Activated CD4-positive, alpha-beta T cell treated with anti-CD3 and anti-CD28 coated beads, Interleukin-2, amount 10 ng/mL, durations not matched to agents 7 days and 5 days (primary cell): ENCODE measurements around the gene NR2F2. TPM values are rescaled to one million over a fixed set of nuclear protein-coding genes. Genes with fewer than 3 reads are reported as not detected.

Source experiments
- CTCF ChIA-PET: fragments of 350-600 bp; sonication (Branson Sonifier 250); formaldehyde crosslinking; loops from one replicate; lab custom pipeline; 2021; ENCODE audit warnings: antibody characterized with exemption; lab: Charles Lee
- POLR2A ChIA-PET: fragments of 350-600 bp; sonication (Branson Sonifier 250); formaldehyde crosslinking; loops from one replicate; lab custom pipeline; 2021; ENCODE audit warnings: antibody characterized with exemption; lab: Charles Lee
- DNase-seq: peaks from one replicate; pipeline ENCODE4 v3.0.0-alpha.2; 2020
- H3K27ac Mint-ChIP-seq: one replicate; pipeline ENCODE4 v1.8.0; 2021; ENCODE audit warnings: mild to moderate bottlenecking, moderate library complexity, mixed read lengths
- H3K27me3 Mint-ChIP-seq: one replicate; pipeline ENCODE4 v1.8.0; 2021; ENCODE audit warnings: mixed read lengths
- H3K36me3 Mint-ChIP-seq: one replicate; pipeline ENCODE4 v1.8.0; 2021; ENCODE audit warnings: low read depth, mixed read lengths
- H3K4me1 Mint-ChIP-seq: one replicate; pipeline ENCODE4 v1.8.0; 2021; ENCODE audit warnings: mixed read lengths
- H3K4me3 Mint-ChIP-seq: one replicate; pipeline ENCODE4 v1.8.0; 2021; ENCODE audit warnings: mild to moderate bottlenecking, moderate library complexity, mixed read lengths
- H3K9me3 Mint-ChIP-seq: one replicate; pipeline ENCODE4 v1.8.0; 2021; ENCODE audit warnings: mixed read lengths
- total RNA-seq, 2 experiments: library from RNA; stranded (reverse); gene quantifications; one replicate each; pipeline ENCODE4 v1.2.3, GENCODE V29; 2021

The NR2F2 gene
- total RNA-seq, 2 experiments from 2014 or later, result not detected

DNA sequence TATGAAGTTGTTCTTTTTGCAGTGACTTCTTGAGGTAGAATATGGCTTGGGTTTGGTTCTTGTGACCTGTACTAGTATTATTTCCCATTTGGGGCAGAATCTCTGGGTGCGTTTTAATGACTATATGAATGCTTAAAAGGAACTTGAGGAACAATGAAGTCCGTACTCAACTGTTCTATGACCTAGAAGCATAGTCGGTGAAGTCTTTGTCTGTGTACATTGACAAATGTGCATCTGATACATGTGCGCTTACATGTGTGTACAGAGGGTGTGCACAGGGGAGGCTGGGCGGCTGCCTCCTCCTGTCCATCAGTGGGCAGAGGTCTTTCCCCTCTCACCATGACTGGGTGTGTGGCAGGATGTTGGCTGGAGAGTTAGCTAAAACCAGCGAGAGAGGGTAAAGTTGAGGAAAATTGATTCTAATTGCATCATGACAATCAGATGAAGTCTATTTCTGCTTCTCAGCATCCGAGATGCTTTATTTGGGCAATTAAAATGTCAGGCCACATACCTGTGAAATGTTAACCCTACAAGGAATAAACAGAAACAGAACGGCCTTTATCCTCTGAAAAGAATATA is 1.0 kb upstream of the NR2F2 start:
- H3K4me3 Mint-ChIP-seq, result no peak overlapping the region
- H3K27me3 Mint-ChIP-seq, result peaks cover 83% of the 10 kb centered on the region
- peaks cover 7% of the 10 kb centered on the region for H3K4me1 Mint-ChIP-seq
- DNase-seq, result no peak
- H3K9me3 Mint-ChIP-seq, result no peaks in the 10 kb centered on the region
- H3K36me3 Mint-ChIP-seq, result peaks cover 5% of the 10 kb centered on the region
- ChIA-PET POLR2A (no interaction called here), CTCF (no interaction called here)
- no peak overlapping the region for H3K27ac Mint-ChIP-seq

GRCh38 chr15:96330064-96330449 is 443 bp upstream of the NR2F2 start:
- H3K27me3 Mint-ChIP-seq, result peaks cover 82% of the 10 kb centered on the region
- DNase-seq, result no peak
- POLR2A ChIA-PET, result no interaction called here
- no peak overlapping the region for H3K27ac Mint-ChIP-seq
- H3K4me1 Mint-ChIP-seq, result peaks cover 7% of the 10 kb centered on the region
- H3K36me3 Mint-ChIP-seq, result peaks cover 5% of the 10 kb centered on the region
- CTCF ChIA-PET, result interaction anchor here (0.5 kb wide), 1 partner anchor 1750 kb away, joined by 3 read pairs; no protein-coding TSS in a partner anchor
- H3K4me3 Mint-ChIP-seq, result peak overlapping the region; percentile 47
- no peaks in the 10 kb centered on the region for H3K9me3 Mint-ChIP-seq

DNA sequence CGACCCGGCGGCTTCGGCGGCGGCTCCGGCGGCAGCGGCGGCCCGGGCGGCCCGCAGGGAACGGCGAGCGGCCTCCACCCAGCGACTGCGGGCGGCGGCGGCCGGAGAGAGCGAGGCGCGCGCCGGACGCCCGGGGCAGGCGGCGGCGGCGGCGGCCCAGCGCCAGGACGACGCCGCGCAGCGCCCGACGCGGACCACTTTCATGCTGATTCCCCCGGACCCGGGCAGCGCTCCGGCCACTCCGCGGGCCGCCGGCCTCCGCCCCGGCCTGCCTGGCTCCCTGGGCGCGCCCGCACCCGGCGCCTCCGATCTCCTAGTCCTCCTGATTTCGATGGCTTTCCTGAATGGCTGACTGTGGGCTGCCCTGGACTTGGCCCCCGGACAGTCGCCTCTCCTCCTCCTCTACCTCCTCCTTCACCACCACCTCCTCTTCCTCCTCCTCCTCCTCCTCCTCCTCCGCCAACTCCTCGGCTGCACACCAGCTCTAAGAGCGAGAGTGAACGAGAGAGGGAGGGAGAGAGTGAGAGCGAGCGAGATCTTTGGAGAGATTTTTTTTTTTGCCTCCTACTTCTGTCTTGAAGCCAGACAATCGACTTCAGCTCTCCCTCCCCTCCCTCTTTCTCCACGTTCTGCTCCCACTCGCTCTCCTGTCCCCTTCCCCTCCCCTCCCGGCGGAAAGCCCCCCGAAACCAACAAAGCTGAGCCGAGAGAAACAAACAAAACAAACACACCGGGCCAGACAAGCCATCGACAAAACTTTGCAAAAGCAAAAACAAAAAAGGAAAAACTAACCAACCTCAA is 844 bp downstream of the NR2F2 start:
- H3K4me1 Mint-ChIP-seq, result peaks cover 7% of the 10 kb centered on the region
- H3K9me3 Mint-ChIP-seq, result no peaks in the 10 kb centered on the region
- DNase-seq, result no peak
- CTCF ChIA-PET, result interaction anchor here (1.0 to 1.4 kb wide), 2 partner anchors 11 to 32 kb away, joined by 3 to 4 read pairs; no protein-coding TSS in a partner anchor
- peaks cover 82% of the 10 kb centered on the region for H3K27me3 Mint-ChIP-seq
- H3K4me3 Mint-ChIP-seq, result peak overlapping the region; percentile 51
- peaks cover 5% of the 10 kb centered on the region for H3K36me3 Mint-ChIP-seq
- peak overlapping the region; percentile 60 for H3K27ac Mint-ChIP-seq
- POLR2A ChIA-PET, result no interaction called here

GRCh38 chr15:96331945-96332636 is 1.6 kb downstream of the NR2F2 start:
- H3K9me3 Mint-ChIP-seq, result no peaks in the 10 kb centered on the region
- DNase-seq, result no peak
- CTCF ChIA-PET, result interaction anchor here (1.0 to 1.4 kb wide), 2 partner anchors 12 to 31 kb away, joined by 3 to 4 read pairs; no protein-coding TSS in a partner anchor

DNA sequence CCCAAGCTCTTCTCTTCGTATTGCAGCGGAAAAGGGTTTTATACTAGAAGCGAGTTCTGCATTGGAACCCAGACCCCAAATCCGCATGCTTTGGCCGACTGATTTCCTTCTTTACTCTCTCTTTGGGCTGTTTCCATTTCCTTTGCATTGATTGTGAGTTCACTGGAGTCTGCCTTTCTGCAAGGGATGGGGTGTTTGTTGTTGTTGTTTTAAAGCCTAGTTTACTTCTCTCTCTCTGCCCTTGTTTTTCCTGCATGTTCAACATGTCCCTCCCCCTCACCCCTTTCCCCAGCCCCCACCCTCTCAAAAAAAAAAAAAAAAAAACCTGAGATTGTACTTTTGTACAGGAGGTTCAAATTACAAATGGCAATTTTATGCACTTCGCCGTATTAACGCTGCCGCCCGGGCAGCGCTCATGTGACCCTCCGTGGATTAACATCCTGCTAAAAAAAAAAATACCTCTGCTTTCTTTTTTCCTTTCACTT is 2.2 kb downstream of the NR2F2 start:
- Mint-ChIP-seq H3K27ac (peak overlapping the region; percentile 25), H3K27me3 (peaks cover 81% of the 10 kb centered on the region), H3K36me3 (peaks cover 5% of the 10 kb centered on the region), H3K9me3 (no peaks in the 10 kb centered on the region), H3K4me1 (peaks cover 7% of the 10 kb centered on the region), H3K4me3 (peak overlapping the region; percentile 44)
- no peak for DNase-seq
- POLR2A ChIA-PET, result no interaction called here
- CTCF ChIA-PET, result interaction anchor here (1.0 kb wide), 1 partner anchor 13 kb away, joined by 3 read pairs; no protein-coding TSS in a partner anchor

More at GRCh38 chr15:96331945-96332636, 1.6 kb downstream of the NR2F2 start:
- H3K36me3 Mint-ChIP-seq, result peaks cover 5% of the 10 kb centered on the region
- peak overlapping the region; percentile 60 for H3K27ac Mint-ChIP-seq
- peaks cover 7% of the 10 kb centered on the region for H3K4me1 Mint-ChIP-seq
- POLR2A ChIA-PET, result no interaction called here
- peak overlapping the region; percentile 51 for H3K4me3 Mint-ChIP-seq
- H3K27me3 Mint-ChIP-seq, result peaks cover 81% of the 10 kb centered on the region

DNA sequence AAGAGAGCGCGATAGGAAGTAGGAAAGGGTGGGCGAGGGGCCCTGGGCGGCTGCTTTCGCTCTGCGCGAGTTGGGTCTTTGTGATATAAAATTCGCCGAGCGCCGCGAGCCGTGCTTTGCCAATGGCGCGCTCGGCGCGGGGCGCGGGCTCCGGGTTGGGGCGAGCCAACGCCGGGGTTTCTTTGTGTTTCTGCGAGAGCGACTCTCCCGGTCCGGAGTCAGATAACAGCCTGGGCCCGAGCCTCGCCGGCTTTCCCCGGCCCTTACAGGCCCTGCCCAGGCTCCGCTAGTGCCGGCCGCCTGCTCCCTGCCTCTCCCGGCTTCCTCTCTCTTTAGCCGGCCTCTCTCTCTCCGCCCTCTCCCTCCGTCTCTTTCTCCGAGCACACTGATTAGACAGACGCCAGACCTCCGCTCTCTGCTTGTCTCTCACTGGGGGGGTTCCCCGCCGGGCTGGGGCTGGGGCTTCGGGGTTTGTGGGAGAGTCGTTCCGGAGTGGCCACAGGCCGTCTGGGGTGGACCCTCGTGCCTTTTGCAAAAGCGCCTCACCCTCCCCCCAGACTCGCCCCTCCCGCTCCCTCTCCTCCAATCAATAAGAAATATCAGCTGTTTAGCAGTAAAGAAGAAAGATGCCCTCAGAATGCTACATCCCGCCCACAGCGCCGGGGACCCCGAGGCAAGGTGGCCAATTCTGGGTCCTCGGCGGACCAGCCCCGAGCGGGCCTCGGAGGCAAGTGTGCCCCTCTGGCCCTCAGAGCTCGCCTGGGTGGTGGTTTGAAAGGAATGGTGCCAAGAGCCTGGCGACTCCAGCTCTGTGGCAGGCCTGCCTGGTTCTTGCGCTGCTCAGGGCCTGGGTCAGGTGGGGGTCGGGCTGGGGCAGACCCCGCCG is 2.9 kb downstream of the NR2F2 start:
- H3K4me3 Mint-ChIP-seq, result peak overlapping the region; percentile 34
- peak overlapping the region; percentile 73 for H3K27ac Mint-ChIP-seq
- peaks cover 5% of the 10 kb centered on the region for H3K36me3 Mint-ChIP-seq
- peaks cover 80% of the 10 kb centered on the region for H3K27me3 Mint-ChIP-seq
- no peak for DNase-seq
- CTCF ChIA-PET, result no interaction called here
- no peaks in the 10 kb centered on the region for H3K9me3 Mint-ChIP-seq
- POLR2A ChIA-PET, result no interaction called here
- peaks cover 7% of the 10 kb centered on the region for H3K4me1 Mint-ChIP-seq

GRCh38 chr15:96334017-96334704 is 3.7 kb downstream of the NR2F2 start:
- H3K27me3 Mint-ChIP-seq, result peaks cover 78% of the 10 kb centered on the region
- peaks cover 7% of the 10 kb centered on the region for H3K4me1 Mint-ChIP-seq
- H3K36me3 Mint-ChIP-seq, result peaks cover 5% of the 10 kb centered on the region
- DNase-seq, result no peak
- peak overlapping the region; percentile 54 for H3K27ac Mint-ChIP-seq
- H3K4me3 Mint-ChIP-seq, result peak overlapping the region; percentile 27
- POLR2A ChIA-PET, result no interaction called here
- no peaks in the 10 kb centered on the region for H3K9me3 Mint-ChIP-seq
- CTCF ChIA-PET, result interaction anchor here (1.4 kb wide), 1 partner anchor 25 kb away, joined by 3 read pairs; no protein-coding TSS in a partner anchor

- Mint-ChIP-seq H3K27ac (no peak overlapping the region), H3K36me3 (peaks cover 5% of the 10 kb centered on the region), H3K4me1 (peaks cover 7% of the 10 kb centered on the region), H3K4me3 (no peak overlapping the region), H3K9me3 (no peaks in the 10 kb centered on the region), H3K27me3 (peaks cover 78% of the 10 kb centered on the region)
- CTCF ChIA-PET, result interaction anchor here (0.7 to 1.4 kb wide), 3 partner anchors 10 to 538 kb away, joined by 3 to 5 read pairs (median 3); no protein-coding TSS in a partner anchor
- POLR2A ChIA-PET, result no interaction called here
- no peak for DNase-seq
These were observed 4.4 kb downstream of the NR2F2 start for GRCh38 chr15:96334705-96335410.

- no peak for DNase-seq
- peaks cover 80% of the 10 kb centered on the region for H3K27me3 Mint-ChIP-seq
- POLR2A ChIA-PET, result no interaction called here
- H3K9me3 Mint-ChIP-seq, result peaks cover 3% of the 10 kb centered on the region
- H3K27ac Mint-ChIP-seq, result no peak overlapping the region
- CTCF ChIA-PET, result interaction anchor here (0.6 to 1.4 kb wide), 5 partner anchors 10 to 698 kb away, joined by 3 to 5 read pairs (median 3); no protein-coding TSS in a partner anchor
- H3K4me3 Mint-ChIP-seq, result no peak overlapping the region
- peaks cover 7% of the 10 kb centered on the region for H3K4me1 Mint-ChIP-seq
- H3K36me3 Mint-ChIP-seq, result peaks cover 8% of the 10 kb centered on the region
These were observed 5.0 kb downstream of the NR2F2 start for GRCh38 chr15:96335411-96336024.

DNA sequence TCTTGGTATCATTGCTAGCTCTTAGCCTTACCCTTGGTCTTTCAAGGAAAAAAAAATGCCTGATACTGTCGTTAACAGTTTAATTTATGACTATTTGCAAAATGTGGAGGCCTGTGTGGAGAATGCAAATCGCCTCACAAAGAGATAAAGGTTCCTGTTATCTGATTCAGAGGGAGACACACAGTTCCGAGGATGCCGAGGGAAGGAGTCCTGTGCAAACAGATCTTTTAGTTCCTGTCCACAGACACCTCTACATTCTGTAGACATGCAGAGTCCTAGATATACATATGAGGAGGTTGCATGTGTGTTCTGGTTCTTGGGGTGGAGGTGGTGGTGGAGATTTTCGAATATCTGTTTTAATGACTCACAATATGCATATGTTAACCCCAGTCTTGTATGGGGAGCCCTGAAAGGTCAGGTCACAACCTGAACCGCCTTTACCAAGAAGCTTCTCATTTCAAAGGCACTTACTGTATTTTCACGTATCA is 5.7 kb downstream of the NR2F2 start:
- H3K27me3 Mint-ChIP-seq, result peaks cover 80% of the 10 kb centered on the region
- ChIA-PET POLR2A (no interaction called here), CTCF (interaction anchor here (0.6 to 1.4 kb wide), 3 partner anchors 9 to 698 kb away, joined by 3 to 5 read pairs (median 3); no protein-coding TSS in a partner anchor)
- H3K36me3 Mint-ChIP-seq, result peaks cover 5% of the 10 kb centered on the region
- H3K27ac Mint-ChIP-seq, result no peak overlapping the region
- H3K9me3 Mint-ChIP-seq, result peaks cover 3% of the 10 kb centered on the region
- no peak overlapping the region for H3K4me3 Mint-ChIP-seq
- DNase-seq, result no peak
- peaks cover 3% of the 10 kb centered on the region for H3K4me1 Mint-ChIP-seq
